ENCODE measurements around the gene CKS2. TPM values are rescaled to one million over a fixed set of nuclear protein-coding genes. Genes with fewer than 3 reads are reported as not detected.

The CKS2 gene
- total RNA-seq, 4 donors from 2014 or later, result 3.5 to 7.2 (median 6.1) TPM

GRCh38 chr9:89347651-89348050 is 36.7 kb downstream of the CKS2 start:
- 92 to 95% methylated on average over 5 of the region's 5 CpGs for WGBS, 2 donors
- no peak for TF ChIP-seq EP300 (IDR thresholded peaks at IDR 0.05)
- no peak for TF ChIP-seq CTCF (IDR thresholded peaks at IDR 0.05)
- TF ChIP-seq POLR2A (IDR thresholded peaks at IDR 0.05), result no peak
- Histone ChIP-seq H3K27me3 (no peaks in the 10 kb centered on the region), H3K9me3 (no peaks in the 10 kb centered on the region), H3K4me1 (no peaks in the 10 kb centered on the region), H3K4me3 (no peak overlapping the region), H3K27ac (no peak overlapping the region), H3K36me3 (peaks cover 2 to 100% (median 50%) of the 10 kb centered on the region in 3 donors)
- no peak for DNase-seq (ENCODE audit: low spot score in 2 of 2)

- no peak overlapping the region for H3K4me3 ChIP-seq
- H3K9me3 ChIP-seq, result no peaks in the 10 kb centered on the region
- TF ChIP-seq POLR2A (IDR thresholded peaks at IDR 0.05) (no peak), CTCF (IDR thresholded peaks at IDR 0.05) (no peak), EP300 (IDR thresholded peaks at IDR 0.05) (no peak)
- no peaks in the 10 kb centered on the region for H3K4me1 ChIP-seq
- DNase-seq (ENCODE audit: low spot score in 2 of 2), result no peak
- H3K36me3 ChIP-seq, result peaks cover 7 to 100% (median 41%) of the 10 kb centered on the region in 3 donors
- no peaks in the 10 kb centered on the region for H3K27me3 ChIP-seq
- no peak overlapping the region for H3K27ac ChIP-seq
- 93% methylated on average over 6 of the region's 6 CpGs for WGBS, 2 donors
Measured at GRCh38 chr9:89349607-89350006, 38.6 kb downstream of the CKS2 start.

- TF ChIP-seq CTCF (IDR thresholded peaks at IDR 0.05), result no peak
- TF ChIP-seq POLR2A (IDR thresholded peaks at IDR 0.05), result no peak
- no peak for TF ChIP-seq EP300 (IDR thresholded peaks at IDR 0.05)
- Histone ChIP-seq H3K4me1 (no peaks in the 10 kb centered on the region), H3K9me3 (no peaks in the 10 kb centered on the region), H3K27me3 (no peaks in the 10 kb centered on the region), H3K4me3 (no peak overlapping the region), H3K27ac (no peak overlapping the region), H3K36me3 (peaks cover 7 to 100% (median 33%) of the 10 kb centered on the region in 3 donors)
- no peak for DNase-seq (ENCODE audit: low spot score in 2 of 2)
- WGBS, 2 donors, result 96 to 100% methylated on average over 2 of the region's 2 CpGs
Measured at GRCh38 chr9:89350988-89351557, 40.1 kb downstream of the CKS2 start.

- Histone ChIP-seq H3K9me3 (no peaks in the 10 kb centered on the region), H3K4me3 (no peak overlapping the region), H3K36me3 (peaks cover 7 to 100% (median 33%) of the 10 kb centered on the region in 3 donors), H3K27me3 (no peaks in the 10 kb centered on the region), H3K27ac (no peak overlapping the region), H3K4me1 (no peaks in the 10 kb centered on the region)
- 95 to 97% methylated on average over 6 of the region's 6 CpGs for WGBS, 2 donors
- DNase-seq (ENCODE audit: low spot score in 2 of 2), result no peak
- no peak for TF ChIP-seq POLR2A (IDR thresholded peaks at IDR 0.05)
- TF ChIP-seq CTCF (IDR thresholded peaks at IDR 0.05), result no peak
- no peak for TF ChIP-seq EP300 (IDR thresholded peaks at IDR 0.05)
Measured at GRCh38 chr9:89351584-89352300, 40.7 kb downstream of the CKS2 start.

- TF ChIP-seq CTCF (IDR thresholded peaks at IDR 0.05), result no peak
- TF ChIP-seq EP300 (IDR thresholded peaks at IDR 0.05), result no peak
- TF ChIP-seq POLR2A (IDR thresholded peaks at IDR 0.05), result no peak
- Histone ChIP-seq H3K9me3 (no peaks in the 10 kb centered on the region), H3K27ac (no peak overlapping the region), H3K4me1 (no peaks in the 10 kb centered on the region), H3K4me3 (no peak overlapping the region), H3K36me3 (peaks cover 7 to 100% (median 33%) of the 10 kb centered on the region in 3 donors), H3K27me3 (no peaks in the 10 kb centered on the region)
- WGBS, 2 donors, result 61 to 74% methylated on average over 3 of the region's 3 CpGs
- DNase-seq (ENCODE audit: low spot score in 2 of 2), result no peak
Measured at GRCh38 chr9:89352451-89352850, 41.5 kb downstream of the CKS2 start.
